HEK293 (cell line): ENCODE data around the gene KRTAP12-4.

Source experiments
- CTCF ChIA-PET: fragments of 350-600 bp; formaldehyde crosslinking; extraction: SDS; loops from one replicate; lab custom pipeline; 2021; ENCODE audit warnings: antibody characterized with exemption; lab: Yijun Ruan, JAX
- POLR2A ChIA-PET: fragments of 300-600 bp; formaldehyde crosslinking; extraction: SDS; loops from one replicate; lab custom pipeline; 2020; ENCODE audit warnings: antibody characterized with exemption, inconsistent platforms; lab: Yijun Ruan, JAX
- H3K27ac ChIP-seq: fragments of 200-500 bp; sonication (Bioruptor generic); 2 replicates; pipeline ENCODE4 v1.5.1; 2014; ENCODE audit warnings: low read depth, low read length, control low read depth, inconsistent platforms; ENCODE audit errors: extremely low read depth
- H3K36me3 ChIP-seq, 2 experiments: fragments of 200-500 bp in 1 of 2; sonication (Bioruptor generic) in 1 of 2; 1 replicate in 1 of 2; 2 replicates in 1 of 2; pipeline ENCODE4 v1.5.1; 2014 to 2017; ENCODE audit warnings: inconsistent platforms in 2 of 2, low read length in 2 of 2; ENCODE audit not compliant: control insufficient read depth in 2 of 2, insufficient read depth in 1 of 2
- H3K4me1 ChIP-seq: fragments of 200-500 bp; sonication (Bioruptor generic); 2 replicates; pipeline ENCODE4 v1.5.1; 2014; ENCODE audit warnings: mild to moderate bottlenecking, low read length, inconsistent platforms; ENCODE audit not compliant: control insufficient read depth, insufficient read depth
- H3K4me3 ChIP-seq: 2 replicates; pipeline ENCODE4 v1.5.1; 2011; ENCODE audit warnings: low read depth, mild to moderate bottlenecking, control low read depth, low read length, moderate library complexity
- H3K9me3 ChIP-seq: fragments of 200-500 bp; sonication (Bioruptor generic); 2 replicates; pipeline ENCODE4 v1.5.1; 2014; ENCODE audit warnings: low read depth, low read length, inconsistent platforms; ENCODE audit not compliant: control insufficient read depth, insufficient read depth
- GLI4 ChIP-seq: fragments of 450-650 bp; formaldehyde crosslinking; IDR thresholded peaks from 2 replicates; pipeline ENCODE4 v1.5.1; 2016; ENCODE audit warnings: missing biosample characterization, missing genetic modification characterization
- INSM2 ChIP-seq: fragments of 450-650 bp; formaldehyde crosslinking; IDR thresholded peaks from 2 replicates; pipeline ENCODE4 v1.5.1; 2016; ENCODE audit warnings: missing biosample characterization, missing genetic modification characterization
- KLF17 ChIP-seq: fragments of 450-650 bp; formaldehyde crosslinking; IDR thresholded peaks from 2 replicates; pipeline ENCODE4 v1.5.1; 2016; ENCODE audit warnings: missing biosample characterization, missing genetic modification characterization
- PRDM1 ChIP-seq: fragments of 450-650 bp; formaldehyde crosslinking; IDR thresholded peaks from 2 replicates; pipeline ENCODE4; 2016; ENCODE audit warnings: missing biosample characterization, missing genetic modification characterization
- SCRT1 ChIP-seq: fragments of 450-650 bp; formaldehyde crosslinking; IDR thresholded peaks from 2 replicates; pipeline ENCODE4 v1.5.1; 2016; ENCODE audit warnings: missing biosample characterization, missing genetic modification characterization, borderline replicate concordance
- TCF7L2 ChIP-seq: IDR thresholded peaks from 2 replicates; pipeline ENCODE4 v1.6.1; 2011; ENCODE audit warnings: low read depth, mild to moderate bottlenecking, inconsistent platforms, low read length, moderate library complexity, borderline replicate concordance
- WT1 ChIP-seq: fragments of 450-650 bp; formaldehyde crosslinking; IDR thresholded peaks from 2 replicates; pipeline ENCODE4 v1.5.1; 2016; ENCODE audit warnings: missing biosample characterization, missing genetic modification characterization
- ZBTB11 ChIP-seq: fragments of 450-650 bp; formaldehyde crosslinking; conservative IDR thresholded peaks from 2 replicates; pipeline ENCODE4 v1.5.1; 2016; ENCODE audit warnings: low read depth, missing biosample characterization, missing genetic modification characterization
- ZBTB21 ChIP-seq: fragments of 450-650 bp; formaldehyde crosslinking; IDR thresholded peaks from 2 replicates; pipeline ENCODE4 v1.5.1; 2017; ENCODE audit warnings: missing biosample characterization, missing genetic modification characterization
- ZNF10 ChIP-seq: fragments of 450-650 bp; formaldehyde crosslinking; IDR thresholded peaks from 2 replicates; pipeline ENCODE4 v1.5.1; 2017; ENCODE audit warnings: missing biosample characterization, missing genetic modification characterization
- ZNF280C ChIP-seq: fragments of 450-650 bp; formaldehyde crosslinking; IDR thresholded peaks from 2 replicates; pipeline ENCODE4 v1.5.1; 2016; ENCODE audit warnings: missing biosample characterization, missing genetic modification characterization
- ZNF311 ChIP-seq: fragments of 450-650 bp; formaldehyde crosslinking; IDR thresholded peaks from 2 replicates; pipeline ENCODE4 v1.5.1; 2017; ENCODE audit warnings: missing biosample characterization, missing genetic modification characterization, borderline replicate concordance
- ZNF354C ChIP-seq: fragments of 450-650 bp; formaldehyde crosslinking; IDR thresholded peaks from 2 replicates; pipeline ENCODE4 v1.5.1; 2016; ENCODE audit warnings: missing biosample characterization, missing genetic modification characterization, low read depth, borderline replicate concordance
- ZNF510 ChIP-seq: fragments of 450-650 bp; formaldehyde crosslinking; IDR thresholded peaks from 2 replicates; pipeline ENCODE4 v1.5.1; 2018; ENCODE audit warnings: mild to moderate bottlenecking, missing genetic modification characterization, missing biosample characterization; ENCODE audit not compliant: insufficient replicate concordance
- ZNF544 ChIP-seq: fragments of 450-650 bp; formaldehyde crosslinking; IDR thresholded peaks from 2 replicates; pipeline ENCODE4 v1.5.0; 2017; ENCODE audit warnings: missing biosample characterization, missing genetic modification characterization
- ZNF548 ChIP-seq: fragments of 450-650 bp; formaldehyde crosslinking; IDR thresholded peaks from 2 replicates; pipeline ENCODE4 v1.5.1; 2016; ENCODE audit warnings: missing biosample characterization, missing genetic modification characterization
- ZNF596 ChIP-seq: fragments of 450-650 bp; IDR thresholded peaks from 2 replicates; pipeline ENCODE4 v1.5.0; 2018; ENCODE audit warnings: missing biosample characterization, mild to moderate bottlenecking, missing genetic modification characterization, moderate library complexity
- ZNF610 ChIP-seq: fragments of 450-650 bp; formaldehyde crosslinking; IDR thresholded peaks from 2 replicates; pipeline ENCODE4 v1.5.1; 2016; ENCODE audit warnings: missing biosample characterization, missing genetic modification characterization, borderline replicate concordance
- TF ChIP-seq, protein P1 (sequence below): fragments of 450-650 bp; formaldehyde crosslinking; IDR thresholded peaks from 2 replicates; pipeline ENCODE4; 2016; ENCODE audit warnings: missing biosample characterization, missing genetic modification characterization
- TF ChIP-seq, protein P2 (sequence below): fragments of 450-650 bp; formaldehyde crosslinking; IDR thresholded peaks from 2 replicates; pipeline ENCODE4 v1.5.1; 2016; ENCODE audit warnings: missing biosample characterization, missing genetic modification characterization
- TF ChIP-seq, protein P3 (sequence below): fragments of 450-650 bp; formaldehyde crosslinking; IDR thresholded peaks from 2 replicates; pipeline ENCODE4 v1.5.1; 2016; ENCODE audit warnings: missing biosample characterization, missing genetic modification characterization

The KRTAP12-4 gene

GRCh38 chr21:44653123-44653522 is 1.3 kb downstream of the KRTAP12-4 start (continued):
- TF ChIP-seq ZNF510 (tag by site-specific recombination) (no peak), INSM2 (tag by site-specific recombination) (no peak), ZNF280C (tag by site-specific recombination) (no peak)

DNA sequence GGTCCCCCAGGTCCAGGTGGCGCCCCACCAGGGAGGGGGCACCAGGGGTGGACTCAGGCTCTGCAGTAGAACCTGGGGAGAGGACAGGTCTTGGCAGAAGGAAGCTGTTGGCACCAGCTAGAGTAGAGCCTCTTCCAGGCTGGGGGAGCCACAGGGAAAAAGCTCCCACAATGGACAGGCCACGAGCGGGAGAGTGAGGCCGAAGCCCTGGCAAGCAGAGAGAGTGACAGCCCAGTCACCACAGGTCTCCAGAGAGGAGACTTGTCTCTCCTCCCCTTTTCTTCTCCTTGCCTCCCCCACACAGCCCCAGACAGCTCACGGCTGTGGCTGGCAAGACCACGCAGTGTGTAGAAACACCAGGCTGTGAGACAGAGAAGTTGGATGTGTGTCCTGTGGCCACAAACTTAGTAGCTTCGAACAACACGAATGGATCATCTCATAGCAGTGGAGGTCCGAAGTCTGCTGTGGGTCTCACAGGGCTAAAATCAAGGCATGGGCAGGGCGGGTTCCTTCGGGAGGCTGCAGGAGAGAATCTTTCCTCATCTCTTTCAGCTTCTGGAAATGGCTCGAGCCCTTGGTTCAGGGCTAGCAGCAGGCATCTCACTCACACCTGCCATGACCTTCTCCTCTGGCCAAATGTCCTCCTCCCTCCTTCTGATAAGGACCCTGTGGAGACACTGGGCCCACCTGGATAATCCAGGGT is 3.3 kb downstream of the KRTAP12-4 start:
- CTCF ChIA-PET: interaction anchor here (0.6 kb wide), 1 partner anchor 21 kb away, joined by 3 read pairs; no protein-coding TSS in a partner anchor
- no peak for TF ChIP-seq KLF17
- TF ChIP-seq ZNF10 (tag by site-specific recombination): no peak
- TF ChIP-seq ZNF311 (tag by site-specific recombination): no peak
- TF ChIP-seq, protein P1, sequence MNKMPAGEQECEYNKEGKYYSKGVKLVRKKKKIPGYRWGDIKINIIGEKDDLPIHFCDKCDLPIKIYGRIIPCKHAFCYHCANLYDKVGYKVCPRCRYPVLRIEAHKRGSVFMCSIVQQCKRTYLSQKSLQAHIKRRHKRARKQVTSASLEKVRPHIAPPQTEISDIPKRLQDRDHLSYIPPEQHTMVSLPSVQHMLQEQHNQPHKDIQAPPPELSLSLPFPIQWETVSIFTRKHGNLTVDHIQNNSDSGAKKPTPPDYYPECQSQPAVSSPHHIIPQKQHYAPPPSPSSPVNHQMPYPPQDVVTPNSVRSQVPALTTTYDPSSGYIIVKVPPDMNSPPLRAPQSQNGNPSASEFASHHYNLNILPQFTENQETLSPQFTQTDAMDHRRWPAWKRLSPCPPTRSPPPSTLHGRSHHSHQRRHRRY: no peak
- TF ChIP-seq ZNF610 (tag by site-specific recombination): no peak
- no peak for TF ChIP-seq GLI4 (tag by site-specific recombination)
- TF ChIP-seq SCRT1 (tag by site-specific recombination): no peak
- TF ChIP-seq, protein P2, sequence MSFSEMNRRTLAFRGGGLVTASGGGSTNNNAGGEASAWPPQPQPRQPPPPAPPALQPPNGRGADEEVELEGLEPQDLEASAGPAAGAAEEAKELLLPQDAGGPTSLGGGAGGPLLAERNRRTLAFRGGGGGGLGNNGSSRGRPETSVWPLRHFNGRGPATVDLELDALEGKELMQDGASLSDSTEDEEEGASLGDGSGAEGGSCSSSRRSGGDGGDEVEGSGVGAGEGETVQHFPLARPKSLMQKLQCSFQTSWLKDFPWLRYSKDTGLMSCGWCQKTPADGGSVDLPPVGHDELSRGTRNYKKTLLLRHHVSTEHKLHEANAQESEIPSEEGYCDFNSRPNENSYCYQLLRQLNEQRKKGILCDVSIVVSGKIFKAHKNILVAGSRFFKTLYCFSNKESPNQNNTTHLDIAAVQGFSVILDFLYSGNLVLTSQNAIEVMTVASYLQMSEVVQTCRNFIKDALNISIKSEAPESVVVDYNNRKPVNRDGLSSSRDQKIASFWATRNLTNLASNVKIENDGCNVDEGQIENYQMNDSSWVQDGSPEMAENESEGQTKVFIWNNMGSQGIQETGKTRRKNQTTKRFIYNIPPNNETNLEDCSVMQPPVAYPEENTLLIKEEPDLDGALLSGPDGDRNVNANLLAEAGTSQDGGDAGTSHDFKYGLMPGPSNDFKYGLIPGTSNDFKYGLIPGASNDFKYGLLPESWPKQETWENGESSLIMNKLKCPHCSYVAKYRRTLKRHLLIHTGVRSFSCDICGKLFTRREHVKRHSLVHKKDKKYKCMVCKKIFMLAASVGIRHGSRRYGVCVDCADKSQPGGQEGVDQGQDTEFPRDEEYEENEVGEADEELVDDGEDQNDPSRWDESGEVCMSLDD (tag by site-specific recombination): no peak
- TF ChIP-seq ZNF354C (tag by site-specific recombination): no peak
- TF ChIP-seq ZNF548 (tag by site-specific recombination): no peak
- TF ChIP-seq WT1 (tag by site-specific recombination): no peak
- no peak for TF ChIP-seq ZNF544 (tag by site-specific recombination)
- TF ChIP-seq ZNF596 (tag by site-specific recombination): no peak
- TF ChIP-seq ZBTB21 (tag by site-specific recombination): no peak
- TF ChIP-seq, protein P3, sequence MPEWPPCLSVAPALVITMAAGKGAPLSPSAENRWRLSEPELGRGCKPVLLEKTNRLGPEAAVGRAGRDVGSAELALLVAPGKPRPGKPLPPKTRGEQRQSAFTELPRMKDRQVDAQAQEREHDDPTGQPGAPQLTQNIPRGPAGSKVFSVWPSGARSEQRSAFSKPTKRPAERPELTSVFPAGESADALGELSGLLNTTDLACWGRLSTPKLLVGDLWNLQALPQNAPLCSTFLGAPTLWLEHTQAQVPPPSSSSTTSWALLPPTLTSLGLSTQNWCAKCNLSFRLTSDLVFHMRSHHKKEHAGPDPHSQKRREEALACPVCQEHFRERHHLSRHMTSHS (tag by site-specific recombination): no peak
- no peak for TF ChIP-seq PRDM1
- no peak for TF ChIP-seq ZBTB11
- no peak for TF ChIP-seq TCF7L2
- POLR2A ChIA-PET: no interaction called here

More for the DNA sequence above, 3.3 kb downstream of the KRTAP12-4 start:
- no peaks in the 10 kb centered on the region for H3K4me1 ChIP-seq
- H3K4me3 ChIP-seq: no peak overlapping the region
- H3K9me3 ChIP-seq: no peaks in the 10 kb centered on the region
- no peak overlapping the region for H3K27ac ChIP-seq
- H3K36me3 ChIP-seq: no peaks in the 10 kb centered on the region
